ENCODE results near the gene EIF1. TPM values are rescaled to one million over a fixed set of nuclear protein-coding genes. Genes with fewer than 3 reads are reported as not detected.
A peak's percentile ranks its signal among the peaks of the same experiment; 100 is the strongest.

EIF1 gene
- total RNA-seq, 4 donors from 2014 or later = 172 to 458 (median 243) TPM

GRCh38 chr17:41687828-41688640 lies 651 bp upstream of the EIF1 start:
- peak; percentile 33 to 65 for DNase-seq (ENCODE audit: low spot score in 2 of 2)
- peak in 1 of 2 donors; percentile 93 for TF ChIP-seq EP300 (IDR thresholded peaks at IDR 0.05)
- TF ChIP-seq POLR2A (IDR thresholded peaks at IDR 0.05) = no peak
- peak in 3 of 5 experiments; percentile 5 to 19 (median 9) for TF ChIP-seq CTCF (IDR thresholded peaks at IDR 0.05)
- WGBS, 2 donors = 8 to 10% methylated on average over 22 to 23 of the region's 23 CpGs
- peaks cover 9 to 35% (median 31%) of the 10 kb centered on the region in 3 donors for H3K36me3 ChIP-seq
- H3K27ac ChIP-seq = peak overlapping the region; percentile 86 to 100 (median 100)
- no peaks in the 10 kb centered on the region for H3K9me3 ChIP-seq
- H3K4me3 ChIP-seq = peak overlapping the region; percentile 33 to 99 (median 88)
- H3K27me3 ChIP-seq = no peaks in the 10 kb centered on the region
- peaks cover 0 to 37% (median 21%) of the 10 kb centered on the region in 4 donors for H3K4me1 ChIP-seq

GRCh38 chr17:41689497-41690299 lies 1.0 kb downstream of the EIF1 start:
- 1 to 2% methylated on average over 18 to 27 of the region's 27 CpGs for WGBS, 2 donors
- Histone ChIP-seq H3K4me1 (peaks cover 0 to 38% (median 21%) of the 10 kb centered on the region in 4 donors), H3K9me3 (no peaks in the 10 kb centered on the region), H3K27me3 (no peaks in the 10 kb centered on the region), H3K4me3 (peak overlapping the region; percentile 61 to 99 (median 88)), H3K27ac (peak overlapping the region; percentile 100), H3K36me3 (peaks cover 11 to 52% (median 44%) of the 10 kb centered on the region in 3 donors)
- peak; percentile 18 to 71 (median 64) for TF ChIP-seq CTCF (IDR thresholded peaks at IDR 0.05)
- no peak for TF ChIP-seq EP300 (IDR thresholded peaks at IDR 0.05)
- DNase-seq (ENCODE audit: low spot score in 2 of 2) = peak in 1 of 2 donors; percentile 74

DNA sequence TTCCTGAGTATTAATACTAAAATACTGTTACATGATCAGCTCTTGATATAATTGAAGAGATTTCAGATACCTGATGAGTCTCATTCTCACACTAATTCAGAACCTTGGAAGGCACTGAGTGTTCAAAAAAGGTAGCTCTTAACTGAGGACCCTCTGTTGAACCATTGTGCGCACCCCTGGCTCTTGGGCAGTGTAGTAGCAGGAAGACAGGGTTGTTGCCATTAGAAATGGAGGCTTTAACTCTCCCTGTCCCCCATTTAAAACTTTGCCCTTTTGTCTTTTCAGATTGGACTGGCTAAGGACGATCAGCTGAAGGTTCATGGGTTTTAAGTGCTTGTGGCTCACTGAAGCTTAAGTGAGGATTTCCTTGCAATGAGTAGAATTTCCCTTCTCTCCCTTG lies 1.8 kb downstream of the EIF1 start:
- TF ChIP-seq CTCF (IDR thresholded peaks at IDR 0.05) = no peak
- TF ChIP-seq POLR2A (IDR thresholded peaks at IDR 0.05) = no peak
- no peak for TF ChIP-seq EP300 (IDR thresholded peaks at IDR 0.05)
- 66 to 70% methylated on average over 2 of the region's 2 CpGs for WGBS, 2 donors

GRCh38 chr17:41691031-41691777 lies 2.5 kb downstream of the EIF1 start:
- H3K27ac ChIP-seq = peak overlapping the region in 2 of 4 donors; percentile 41 to 100
- peaks cover 0 to 50% (median 25%) of the 10 kb centered on the region in 4 donors for H3K4me1 ChIP-seq
- no peaks in the 10 kb centered on the region for H3K27me3 ChIP-seq
- TF ChIP-seq POLR2A (IDR thresholded peaks at IDR 0.05) (no peak), CTCF (IDR thresholded peaks at IDR 0.05) (no peak), EP300 (IDR thresholded peaks at IDR 0.05) (no peak)
- H3K9me3 ChIP-seq = no peaks in the 10 kb centered on the region
- H3K4me3 ChIP-seq = peak overlapping the region in 2 of 4 donors; percentile 61 to 81
- DNase-seq (ENCODE audit: low spot score in 2 of 2) = no peak
- 67 to 71% methylated on average over 10 of the region's 10 CpGs for WGBS, 2 donors
- H3K36me3 ChIP-seq = peaks cover 11 to 61% (median 44%) of the 10 kb centered on the region in 3 donors

More for the DNA sequence above, 1.8 kb downstream of the EIF1 start:
- H3K27ac ChIP-seq = peak overlapping the region; percentile 100
- DNase-seq (ENCODE audit: low spot score in 2 of 2) = no peak
- peak overlapping the region in 3 of 4 donors; percentile 61 to 95 (median 81) for H3K4me3 ChIP-seq
- peaks cover 11 to 60% (median 44%) of the 10 kb centered on the region in 3 donors for H3K36me3 ChIP-seq
- H3K27me3 ChIP-seq = no peaks in the 10 kb centered on the region
- no peaks in the 10 kb centered on the region for H3K9me3 ChIP-seq
- H3K4me1 ChIP-seq = peaks cover 0 to 43% (median 21%) of the 10 kb centered on the region in 4 donors

Measured in tibial nerve (tissue), 4 donors.